GM12878 (cell line): ENCODE measurements around the gene SEMA4D. TPM values are rescaled to one million over a fixed set of nuclear protein-coding genes. Genes with fewer than 3 reads are reported as not detected.

ENCODE experiments used
- EED ChIP-seq: sonication (generic); IDR thresholded peaks from 2 replicates; pipeline ENCODE4 v1.6.1; 2016; ENCODE audit warnings: antibody characterized with exemption, low read depth
- IKZF1 ChIP-seq: fragments of 450-650 bp; conservative IDR thresholded peaks from 2 replicates; pipeline ENCODE4 v1.6.1; 2017; ENCODE audit warnings: antibody characterized with exemption, mild to moderate bottlenecking
- LARP7 ChIP-seq: fragments of 450-650 bp; IDR thresholded peaks from 2 replicates; pipeline ENCODE4 v1.6.1; 2017; ENCODE audit warnings: mild to moderate bottlenecking
- MEF2B ChIP-seq: fragments of 450-650 bp; IDR thresholded peaks from 2 replicates; pipeline ENCODE4 v1.6.1; 2018; ENCODE audit warnings: mild to moderate bottlenecking, moderate library complexity; ENCODE audit not compliant: partially characterized antibody, poor library complexity, severe bottlenecking
- MXI1 ChIP-seq: fragments of 150-350 bp; IDR thresholded peaks from 2 replicates; pipeline ENCODE4 v1.6.1; 2011; ENCODE audit warnings: low read depth, mild to moderate bottlenecking, inconsistent platforms, low read length, improper control_type of control experiment
- NFYB ChIP-seq: IDR thresholded peaks from 2 replicates; pipeline ENCODE4 v1.6.1; 2011; ENCODE audit warnings: low read depth, mild to moderate bottlenecking, low read length, improper control_type of control experiment, moderate library complexity; ENCODE audit not compliant: insufficient read depth
- NR2C2 ChIP-seq: IDR thresholded peaks from 2 replicates; pipeline ENCODE4 v1.6.1; 2011; ENCODE audit warnings: borderline replicate concordance, low read depth; ENCODE audit not compliant: control insufficient read depth, insufficient read length
- RFX5 ChIP-seq: IDR thresholded peaks from 2 replicates; pipeline ENCODE4 v1.6.1; 2011; ENCODE audit warnings: low read depth, low read length, improper control_type of control experiment
- USF1 ChIP-seq: IDR thresholded peaks from 2 replicates; pipeline ENCODE4 v1.6.1; 2011; ENCODE audit warnings: borderline replicate concordance, low read depth, mild to moderate bottlenecking, moderate library complexity, mixed read lengths, low read length; ENCODE audit not compliant: insufficient read depth; ENCODE audit errors: extremely low read length
- polyA plus RNA-seq, 11 experiments: library from polyadenylated mRNA; depleted of rRNA in 4 of 11; unstranded in 6 of 11; stranded (reverse) in 5 of 11; fragments of >200 nt; fragmentation: Nextera tagmentation in 4 of 11; fragmentation: Illumina TruSeq in 1 of 11; extraction: Ambion mirVana in 4 of 11; extraction: Trizol in 1 of 11; gene quantifications; 1 replicate in 1 of 11; 2 replicates in 10 of 11; pipeline versions ENCODE4 v1.2.1 to v1.2.3, GENCODE V29; 2011 to 2016; ENCODE audit warnings: inconsistent platforms in 2 of 11, missing spikeins in 2 of 11, low read depth in 1 of 11
- total RNA-seq, 4 experiments: library from RNA; depleted of rRNA in 3 of 4; stranded (reverse); fragments of >200 nt in 3 of 4; fragmentation: Illumina TruSeq in 1 of 4; extraction: Trizol in 1 of 4; gene quantifications; 2 replicates each; pipeline versions ENCODE4 v1.2.1 to v1.2.3, GENCODE V29; 2013 to 2021
- TF ChIP-seq, protein P1 (sequence below): IDR thresholded peaks from 2 replicates; pipeline ENCODE4 v1.6.1; 2012; ENCODE audit warnings: mild to moderate bottlenecking, low read depth, low read length

SEMA4D gene
- total and polyA plus RNA-seq, 10 of the 15 experiments (the other 5 are each of a cell fraction or from before 2014, with no cell fraction given), result 15.1 to 136 (median 39.6) TPM

GRCh38 chr9:89442981-89443814 is 54.7 kb downstream of the SEMA4D start (continued):
- 0 out of 2 replicates have a peak, but pooled peaks have one; percentile 8 for TF ChIP-seq EED
- 0 out of 2 replicates have a peak, but pooled peaks have one; percentile 30 for TF ChIP-seq IKZF1
- TF ChIP-seq MXI1, result no peak
- peak; percentile 59 for TF ChIP-seq MEF2B
- TF ChIP-seq NFYB, result no peak
- no peak for TF ChIP-seq RFX5
- TF ChIP-seq LARP7, result no peak
- TF ChIP-seq, protein P1, sequence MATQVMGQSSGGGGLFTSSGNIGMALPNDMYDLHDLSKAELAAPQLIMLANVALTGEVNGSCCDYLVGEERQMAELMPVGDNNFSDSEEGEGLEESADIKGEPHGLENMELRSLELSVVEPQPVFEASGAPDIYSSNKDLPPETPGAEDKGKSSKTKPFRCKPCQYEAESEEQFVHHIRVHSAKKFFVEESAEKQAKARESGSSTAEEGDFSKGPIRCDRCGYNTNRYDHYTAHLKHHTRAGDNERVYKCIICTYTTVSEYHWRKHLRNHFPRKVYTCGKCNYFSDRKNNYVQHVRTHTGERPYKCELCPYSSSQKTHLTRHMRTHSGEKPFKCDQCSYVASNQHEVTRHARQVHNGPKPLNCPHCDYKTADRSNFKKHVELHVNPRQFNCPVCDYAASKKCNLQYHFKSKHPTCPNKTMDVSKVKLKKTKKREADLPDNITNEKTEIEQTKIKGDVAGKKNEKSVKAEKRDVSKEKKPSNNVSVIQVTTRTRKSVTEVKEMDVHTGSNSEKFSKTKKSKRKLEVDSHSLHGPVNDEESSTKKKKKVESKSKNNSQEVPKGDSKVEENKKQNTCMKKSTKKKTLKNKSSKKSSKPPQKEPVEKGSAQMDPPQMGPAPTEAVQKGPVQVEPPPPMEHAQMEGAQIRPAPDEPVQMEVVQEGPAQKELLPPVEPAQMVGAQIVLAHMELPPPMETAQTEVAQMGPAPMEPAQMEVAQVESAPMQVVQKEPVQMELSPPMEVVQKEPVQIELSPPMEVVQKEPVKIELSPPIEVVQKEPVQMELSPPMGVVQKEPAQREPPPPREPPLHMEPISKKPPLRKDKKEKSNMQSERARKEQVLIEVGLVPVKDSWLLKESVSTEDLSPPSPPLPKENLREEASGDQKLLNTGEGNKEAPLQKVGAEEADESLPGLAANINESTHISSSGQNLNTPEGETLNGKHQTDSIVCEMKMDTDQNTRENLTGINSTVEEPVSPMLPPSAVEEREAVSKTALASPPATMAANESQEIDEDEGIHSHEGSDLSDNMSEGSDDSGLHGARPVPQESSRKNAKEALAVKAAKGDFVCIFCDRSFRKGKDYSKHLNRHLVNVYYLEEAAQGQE, result no peak
- no peak for TF ChIP-seq USF1
- no peak for TF ChIP-seq NR2C2
